Tibial nerve (tissue), 3 donors: ENCODE measurements around the gene TATDN3.

ENCODE experiments used
- CTCF ChIP-seq, 5 experiments: fragments of 200-600 bp in 3 of 5; fragments of 450-650 bp in 2 of 5; sonication (generic) in 3 of 5; IDR thresholded peaks; one replicate each; pipeline ENCODE4 v1.5.1; 2016 to 2019; ENCODE audit warnings: antibody characterized with exemption in 5 of 5, mild to moderate bottlenecking in 3 of 5, moderate library complexity in 2 of 5
- POLR2A ChIP-seq, 2 donors: fragments of 450-650 bp; IDR thresholded peaks; one replicate each; pipeline ENCODE4 v1.6.1; 2017; ENCODE audit warnings: antibody characterized with exemption in 2 of 2, mild to moderate bottlenecking in 2 of 2, moderate library complexity in 2 of 2

- no peak for TF ChIP-seq POLR2A (IDR thresholded peaks at IDR 0.05)
- TF ChIP-seq CTCF (IDR thresholded peaks at IDR 0.05), result no peak
These were observed 65.1 kb downstream of the TATDN3 start for GRCh38 chr1:212856755-212857154.
